HG02763 (cell line): ENCODE measurements around the gene POLR1A.

Experiments
- ATAC-seq: cut with Tn5 transposase; IDR thresholded peaks from one replicate; pipeline ENCODE4 v1.9.1; 2021; ENCODE audit warnings: mild to moderate bottlenecking, moderate library complexity; ENCODE audit not compliant: unreplicated experiment

POLR1A gene

GRCh38 chr2:85984788-85985187, 120.9 kb downstream of the POLR1A start:
- no peak for ATAC-seq

- ATAC-seq = no peak
Measured at GRCh38 chr2:85983766-85984165, 121.9 kb downstream of the POLR1A start.

GRCh38 chr2:85981579-85982247, 124.0 kb downstream of the POLR1A start:
- ATAC-seq = no peak

GRCh38 chr2:85978883-85979780, 126.6 kb downstream of the POLR1A start:
- ATAC-seq = no peak

- ATAC-seq = no peak
Measured at GRCh38 chr2:85976106-85976920, 129.4 kb downstream of the POLR1A start.

GRCh38 chr2:85975581-85975980, 130.1 kb downstream of the POLR1A start:
- no peak for ATAC-seq

GRCh38 chr2:85974390-85974789, 131.3 kb downstream of the POLR1A start:
- no peak for ATAC-seq

- no peak for ATAC-seq
Measured at GRCh38 chr2:85972355-85972754, 133.3 kb downstream of the POLR1A start.

GRCh38 chr2:85971366-85971765, 134.3 kb downstream of the POLR1A start:
- ATAC-seq = no peak
